ENCODE results near the gene OR2F2.

GRCh38 chr7:143967398-143967797 lies 32.4 kb downstream of the OR2F2 start:
- TF ChIP-seq CTCF (IDR thresholded peaks at IDR 0.05; ENCODE audit: low read depth, low read length) (no peak), EZH2phosphoT487 (IDR thresholded peaks at IDR 0.05; ENCODE audit: low read depth) (no peak)
